Fibroblast of skin of left biceps (primary cell): ENCODE data around the gene KCNC1.

Source experiments
- DNase-seq, 2 experiments: peaks; one replicate each; pipeline ENCODE4 v3.0.0-alpha.2; 2013; ENCODE audit warnings: low read depth in 2 of 2

Gene KCNC1

DNA sequence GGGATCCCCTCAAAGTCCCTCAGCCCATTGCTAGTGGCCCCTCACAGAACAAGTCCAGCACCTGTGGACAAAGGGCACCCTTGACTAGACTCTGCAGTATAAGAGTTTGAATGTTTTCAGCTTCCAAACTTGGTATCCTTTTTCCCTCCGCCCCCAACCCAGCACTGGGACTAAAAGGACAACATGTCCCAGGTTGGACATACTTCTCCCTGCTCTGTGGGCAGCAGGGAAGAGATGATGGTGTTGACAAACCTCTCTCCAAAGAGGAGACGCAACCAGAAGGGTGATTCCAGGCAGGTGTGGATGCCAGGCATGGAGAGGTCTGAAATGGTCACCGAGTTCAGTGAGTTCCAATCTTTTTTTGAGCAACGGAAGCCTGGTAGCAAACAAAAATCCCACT is 19.7 kb upstream of the KCNC1 start:
- DNase-seq = no peak

- DNase-seq = no peak
Measured at GRCh38 chr11:17716807-17717206, 17.8 kb upstream of the KCNC1 start.

- DNase-seq = no peak
Measured at GRCh38 chr11:17718015-17718414, 16.6 kb upstream of the KCNC1 start.

GRCh38 chr11:17718510-17718962 is 16.0 kb upstream of the KCNC1 start:
- DNase-seq = no peak

DNA sequence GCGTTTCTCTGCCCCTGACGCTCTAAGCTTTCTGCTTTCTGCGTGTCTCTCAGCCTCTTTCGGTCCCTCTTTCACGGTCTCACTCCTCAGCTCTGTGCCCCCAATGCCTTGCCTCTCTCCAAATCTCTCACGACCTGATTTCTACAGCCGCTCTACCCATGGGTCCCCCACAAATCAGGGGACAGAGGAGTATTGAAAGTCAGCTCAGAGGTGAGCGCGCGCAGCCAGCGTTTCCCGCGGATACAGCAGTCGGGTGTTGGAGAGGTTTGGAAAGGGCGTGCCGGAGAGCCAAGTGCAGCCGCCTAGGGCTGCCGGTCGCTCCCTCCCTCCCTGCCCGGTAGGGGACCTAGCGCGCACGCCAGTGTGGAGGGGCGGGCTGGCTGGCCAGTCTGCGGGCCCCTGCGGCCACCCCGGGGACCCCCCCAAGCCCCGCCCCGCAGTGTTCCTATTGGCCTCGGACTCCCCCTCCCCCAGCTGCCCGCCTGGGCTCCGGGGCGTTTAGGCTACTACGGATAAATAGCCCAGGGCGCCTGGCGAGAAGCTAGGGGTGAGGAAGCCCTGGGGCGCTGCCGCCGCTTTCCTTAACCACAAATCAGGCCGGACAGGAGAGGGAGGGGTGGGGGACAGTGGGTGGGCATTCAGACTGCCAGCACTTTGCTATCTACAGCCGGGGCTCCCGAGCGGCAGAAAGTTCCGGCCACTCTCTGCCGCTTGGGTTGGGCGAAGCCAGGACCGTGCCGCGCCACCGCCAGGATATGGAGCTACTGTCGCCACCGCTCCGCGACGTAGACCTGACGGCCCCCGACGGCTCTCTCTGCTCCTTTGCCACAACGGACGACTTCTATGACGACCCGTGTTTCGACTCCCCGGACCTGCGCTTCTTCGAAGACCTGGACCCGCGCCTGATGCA is 15.3 kb upstream of the KCNC1 start, which contains the start of gene MYOD1:
Gene MYOD1, plus strand, starts transcription at position 544 of the 910 bp plus-strand sequence. Its CDS starts 212 bp downstream, at position 756.
- no peak for DNase-seq

DNA sequence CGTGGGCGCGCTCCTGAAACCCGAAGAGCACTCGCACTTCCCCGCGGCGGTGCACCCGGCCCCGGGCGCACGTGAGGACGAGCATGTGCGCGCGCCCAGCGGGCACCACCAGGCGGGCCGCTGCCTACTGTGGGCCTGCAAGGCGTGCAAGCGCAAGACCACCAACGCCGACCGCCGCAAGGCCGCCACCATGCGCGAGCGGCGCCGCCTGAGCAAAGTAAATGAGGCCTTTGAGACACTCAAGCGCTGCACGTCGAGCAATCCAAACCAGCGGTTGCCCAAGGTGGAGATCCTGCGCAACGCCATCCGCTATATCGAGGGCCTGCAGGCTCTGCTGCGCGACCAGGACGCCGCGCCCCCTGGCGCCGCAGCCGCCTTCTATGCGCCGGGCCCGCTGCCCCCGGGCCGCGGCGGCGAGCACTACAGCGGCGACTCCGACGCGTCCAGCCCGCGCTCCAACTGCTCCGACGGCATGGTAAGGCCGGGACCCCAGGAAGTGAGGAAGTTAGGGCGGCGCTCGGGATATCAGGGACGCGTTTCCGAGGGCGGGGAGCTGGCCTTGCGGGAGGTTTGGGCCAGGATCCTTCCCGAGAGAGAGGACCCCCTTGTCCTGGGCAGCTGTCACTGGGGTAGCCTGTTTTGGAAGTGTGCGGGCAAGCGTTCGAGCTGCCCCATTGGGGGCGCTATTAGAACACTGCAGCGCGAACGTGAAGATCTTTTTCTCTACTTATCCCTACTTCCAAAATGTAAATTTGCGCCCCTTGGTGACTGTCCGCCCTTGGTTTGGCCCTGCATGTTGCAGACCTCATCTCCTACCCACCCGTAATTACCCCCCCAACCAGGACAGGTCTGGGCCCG is 14.4 kb upstream of the KCNC1 start:
- DNase-seq = no peak

- DNase-seq = no peak
Measured at GRCh38 chr11:17720796-17721171, 13.8 kb upstream of the KCNC1 start.

- no peak for DNase-seq
Measured at GRCh38 chr11:17721242-17721999, 13.2 kb upstream of the KCNC1 start.

DNA sequence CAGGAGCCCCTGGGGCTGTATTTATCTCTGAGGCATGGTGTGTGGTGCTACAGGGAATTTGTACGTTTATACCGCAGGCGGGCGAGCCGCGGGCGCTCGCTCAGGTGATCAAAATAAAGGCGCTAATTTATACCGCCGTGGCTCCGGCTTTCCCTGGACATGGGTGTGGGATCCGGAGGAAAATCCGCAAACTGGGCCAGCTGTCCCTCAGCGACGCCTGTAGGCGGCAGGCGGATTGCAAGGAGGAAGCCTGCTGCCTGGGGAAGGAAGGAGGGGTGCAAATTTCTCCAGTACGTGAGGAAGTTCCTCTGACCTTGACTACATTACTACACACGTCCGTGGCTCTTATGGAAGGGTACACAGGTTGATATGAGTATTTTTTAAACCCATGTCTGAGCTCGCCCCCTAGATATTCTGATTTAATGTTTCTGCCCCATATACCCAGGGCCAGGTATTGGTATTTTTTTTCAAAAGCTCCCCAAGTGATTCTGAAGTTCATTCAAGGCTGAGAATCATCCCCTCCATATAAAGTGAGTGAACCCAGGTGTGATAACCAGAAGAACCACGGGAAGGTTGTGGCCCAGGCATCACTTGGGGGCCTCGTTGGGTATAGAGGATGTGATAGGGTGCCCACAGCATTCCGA is 12.5 kb upstream of the KCNC1 start:
- DNase-seq = no peak

DNA sequence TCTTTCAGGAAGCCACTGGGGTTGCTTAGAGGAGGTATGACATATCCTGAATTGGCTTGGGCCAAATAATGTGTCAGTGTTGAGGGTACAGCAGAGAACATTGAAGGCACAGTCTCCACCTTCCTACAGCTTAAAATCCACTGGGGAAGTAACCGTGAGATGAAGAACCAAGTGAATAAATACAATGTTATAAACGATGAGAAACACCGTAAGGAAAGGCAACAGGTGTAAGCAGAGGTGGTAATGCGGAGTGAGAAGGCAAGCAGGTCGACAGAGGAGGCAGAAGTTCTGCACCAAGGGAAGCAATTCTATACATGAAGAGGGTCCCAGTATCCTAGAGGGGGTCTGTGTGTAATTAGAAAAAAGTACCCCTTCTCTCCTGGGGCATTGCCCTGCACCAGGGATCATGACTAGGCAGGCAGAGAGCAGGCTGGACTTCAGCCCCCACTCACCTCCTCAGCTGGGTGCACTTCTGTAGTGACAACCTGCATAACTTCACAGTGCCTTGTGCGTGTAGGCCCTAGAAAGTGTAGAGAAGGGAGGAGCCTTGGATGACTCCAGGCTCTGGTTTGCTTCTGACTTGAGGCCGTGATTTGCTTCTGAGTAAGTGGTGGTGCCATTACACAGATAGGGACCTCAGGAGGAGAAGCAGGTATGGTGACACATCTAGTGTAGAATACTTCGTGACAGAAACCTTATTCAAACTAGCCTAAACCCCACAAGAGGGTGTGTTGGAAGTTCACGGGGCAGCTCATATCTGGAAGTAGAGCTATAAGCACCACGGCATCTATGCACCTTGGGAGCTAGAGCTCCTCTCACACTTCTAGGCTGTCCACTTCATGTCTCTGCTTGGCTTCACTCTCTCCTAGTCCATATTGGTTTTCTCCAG is 10.3 kb upstream of the KCNC1 start:
- DNase-seq = no peak

DNA sequence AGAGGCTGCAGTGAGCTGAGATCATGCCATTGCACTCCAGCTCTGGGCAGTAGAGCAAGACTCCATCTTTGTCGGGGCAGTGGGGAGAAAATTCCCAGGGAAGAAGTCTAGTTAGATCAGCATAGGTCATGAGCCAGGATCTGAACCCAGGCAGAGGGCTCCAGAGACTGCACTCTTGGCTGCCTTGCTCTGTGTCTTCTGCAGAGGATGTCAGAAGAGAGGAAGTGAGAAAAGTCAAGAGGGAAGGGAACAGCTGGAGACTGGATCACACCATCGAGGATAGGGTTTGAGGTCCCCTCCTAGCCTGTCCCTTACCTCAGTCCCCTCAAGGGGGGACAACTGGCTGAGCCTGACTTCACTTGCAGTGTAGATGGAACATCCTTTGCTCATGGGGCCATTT is 9.4 kb upstream of the KCNC1 start:
- DNase-seq = no peak

GRCh38 chr11:17730137-17730536 is 4.4 kb upstream of the KCNC1 start:
- no peak for DNase-seq

DNA sequence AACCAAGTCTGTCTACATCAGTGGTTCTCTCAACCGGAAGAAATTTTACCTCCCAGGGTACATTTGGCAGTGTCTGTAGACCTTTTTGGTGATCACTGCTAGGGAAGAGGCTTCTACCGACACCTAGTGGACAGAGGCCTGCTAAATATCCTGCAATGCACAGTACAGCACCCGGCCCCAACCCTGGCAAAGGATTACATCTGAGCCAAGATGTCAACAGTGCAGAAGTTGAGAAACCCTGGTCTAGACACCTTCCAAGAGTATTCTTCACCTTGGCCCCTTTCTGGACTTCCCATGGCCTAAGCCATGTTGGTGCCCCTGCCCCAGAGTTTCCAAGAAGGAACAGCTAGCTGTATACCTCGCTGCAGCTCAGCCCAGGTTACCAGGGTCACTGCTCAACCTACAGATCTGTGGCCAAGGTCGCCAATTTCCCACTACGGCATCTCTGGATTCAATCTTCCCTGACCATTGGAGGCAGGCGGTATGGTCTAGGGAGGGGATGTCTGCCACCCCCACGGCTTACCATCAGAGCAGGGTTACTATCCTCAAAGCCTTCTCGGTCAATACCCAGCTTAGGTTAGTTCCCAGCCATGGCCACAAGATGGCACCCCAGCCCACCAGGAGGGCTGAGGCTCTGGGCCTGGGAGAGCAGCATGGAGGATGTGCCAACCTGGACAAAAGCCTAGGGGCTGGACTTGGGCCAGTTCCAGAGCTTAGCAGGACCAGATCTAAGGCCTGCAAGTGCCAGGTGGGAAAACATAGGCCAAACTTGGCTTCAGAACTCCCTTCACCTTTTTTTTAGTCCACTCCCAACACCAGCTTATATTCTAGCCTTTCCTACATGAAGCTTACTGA is 3.7 kb upstream of the KCNC1 start:
- peak; percentile 26 to 30 for DNase-seq

DNA sequence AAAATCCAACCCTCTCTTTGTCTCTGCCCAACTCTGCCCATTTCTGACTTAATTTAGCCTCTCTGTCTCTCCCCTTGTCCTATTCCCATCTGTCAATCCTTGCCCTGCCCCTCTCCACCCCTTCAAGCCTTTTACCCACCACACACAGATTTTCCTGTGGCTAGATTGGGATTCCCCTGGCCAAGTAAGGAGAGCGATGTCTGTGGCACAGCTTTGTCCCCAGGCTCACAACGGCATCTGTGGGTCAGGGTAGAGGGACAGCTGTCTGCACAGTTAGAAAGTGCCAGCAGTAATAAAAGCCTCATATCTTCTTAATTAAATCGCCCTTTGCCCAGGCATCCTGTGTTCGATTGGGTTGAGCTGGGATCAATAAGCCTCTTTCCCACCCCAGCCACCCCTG is 1.3 kb upstream of the KCNC1 start:
- DNase-seq = no peak

DNA sequence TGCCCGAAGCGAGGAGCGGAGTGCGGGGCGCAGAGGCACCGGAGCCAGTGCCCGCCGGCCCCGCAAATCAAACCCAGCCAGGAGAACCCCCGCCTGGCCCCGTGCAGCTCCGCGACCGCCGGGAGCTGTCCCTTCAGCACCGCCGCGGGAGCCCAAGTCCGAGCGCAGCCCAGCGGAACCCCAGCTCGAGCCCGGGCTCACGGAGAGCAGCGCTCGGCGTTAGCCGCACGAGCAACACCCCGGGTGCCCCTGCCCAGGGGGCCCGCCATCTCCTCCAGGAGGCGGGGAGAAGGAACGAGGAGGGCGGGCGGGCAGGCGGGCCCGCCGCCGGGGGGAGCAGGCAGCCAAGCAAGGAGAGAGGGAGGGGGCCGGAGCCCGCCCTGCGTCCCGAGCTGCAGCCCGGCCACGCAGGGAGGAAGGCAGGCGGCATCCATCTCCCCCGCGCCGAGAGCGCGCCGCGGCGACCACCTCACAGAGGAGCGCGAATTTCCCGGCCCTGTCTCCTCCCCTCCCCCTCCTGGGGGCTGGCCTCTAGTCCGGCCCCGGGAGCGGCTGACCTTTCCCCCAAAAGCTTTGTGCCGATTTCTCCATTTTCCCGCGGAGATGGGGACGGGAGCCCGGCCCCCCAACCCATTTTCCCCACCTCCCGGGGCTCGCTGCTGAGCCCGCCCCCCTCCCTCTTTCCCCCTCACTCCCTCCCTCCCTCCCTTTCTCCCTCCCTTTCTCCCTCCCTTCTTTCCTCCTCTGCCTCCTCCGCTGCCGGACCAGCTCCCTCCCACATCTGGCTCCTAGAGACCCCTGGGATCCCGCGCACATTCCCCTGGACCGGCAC is 621 bp downstream of the KCNC1 start:
- DNase-seq = peak; percentile 23 to 24

DNA sequence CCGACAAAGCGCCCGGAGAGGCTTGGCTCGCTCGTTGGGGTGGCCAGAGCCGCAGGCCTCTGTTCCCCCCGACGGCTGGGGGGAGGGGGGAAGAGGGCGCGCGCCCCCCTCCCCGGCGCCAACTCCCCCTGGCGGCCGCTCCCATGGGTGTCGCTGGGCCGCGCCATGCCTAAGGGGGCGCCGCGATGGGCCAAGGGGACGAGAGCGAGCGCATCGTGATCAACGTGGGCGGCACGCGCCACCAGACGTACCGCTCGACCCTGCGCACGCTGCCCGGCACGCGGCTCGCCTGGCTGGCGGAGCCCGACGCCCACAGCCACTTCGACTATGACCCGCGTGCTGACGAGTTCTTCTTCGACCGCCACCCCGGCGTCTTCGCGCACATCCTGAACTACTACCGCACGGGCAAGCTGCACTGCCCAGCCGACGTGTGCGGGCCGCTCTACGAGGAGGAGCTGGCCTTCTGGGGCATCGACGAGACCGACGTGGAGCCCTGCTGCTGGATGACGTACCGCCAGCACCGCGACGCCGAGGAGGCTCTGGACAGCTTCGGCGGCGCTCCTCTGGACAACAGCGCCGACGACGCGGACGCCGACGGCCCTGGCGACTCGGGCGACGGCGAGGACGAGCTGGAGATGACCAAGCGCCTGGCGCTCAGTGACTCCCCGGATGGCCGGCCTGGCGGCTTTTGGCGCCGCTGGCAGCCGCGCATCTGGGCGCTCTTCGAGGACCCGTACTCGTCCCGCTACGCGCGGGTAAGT is 1.4 kb downstream of the KCNC1 start:
- DNase-seq = no peak

- DNase-seq = no peak
Measured at GRCh38 chr11:17736579-17736893, 2.0 kb downstream of the KCNC1 start.
